HCT116 (cell line): ENCODE data around the gene EPGN. TPM values are rescaled to one million over a fixed set of nuclear protein-coding genes. Genes with fewer than 3 reads are reported as not detected.

ENCODE experiments used
- ATAC-seq: fragments of 200-7000 bp; cut with Tn5 transposase; 2 replicates; pipeline ENCODE4 v1.9.1; 2020; ENCODE audit warnings: mild to moderate bottlenecking, moderate library complexity
- BruUV-seq: library from RNA; stranded (reverse); fragments of 400-500 nt; replicated peaks from 2 replicates; lab custom pipeline; 2021; lab: Mats Ljungman, UMichigan
- CTCF ChIA-PET: fragments of 300-600 bp; sonication (Branson Sonifier 250); formaldehyde crosslinking; loops from one replicate; lab custom pipeline; 2021; ENCODE audit warnings: antibody characterized with exemption; lab: Charles Lee
- POLR2A ChIA-PET: fragments of 300-600, 350-600 bp; sonication (Branson Sonifier 250); formaldehyde crosslinking; loops from one replicate; lab custom pipeline; 2021; ENCODE audit warnings: antibody characterized with exemption; lab: Charles Lee
- RAD21 ChIA-PET, 2 experiments: fragments of 300-600 bp; sonication (Branson Sonifier 250); formaldehyde crosslinking; loops; one replicate each; lab custom pipeline; 2023; ENCODE audit warnings: low total read pairs in 2 of 2; ENCODE audit not compliant: uncharacterized antibody in 2 of 2, unreplicated experiment in 2 of 2, low non-redundant PET in 1 of 2; lab: Charles Lee
- DNase-seq: peaks from one replicate; pipeline ENCODE4 v3.0.0-alpha.2; 2010; ENCODE audit warnings: low read depth, low spot score
- H2AFZ ChIP-seq: fragments of 200-600 bp; shearing (Covaris generic), sonication (generic); 2 replicates; pipeline ENCODE4 v1.6.1; 2017; ENCODE audit warnings: low read depth, mixed run types, mixed read lengths, antibody characterized with exemption, low read length; ENCODE audit not compliant: poor library complexity, severe bottlenecking
- H3K27ac ChIP-seq: 2 replicates; pipeline ENCODE4 v1.5.1; 2012; ENCODE audit warnings: low read depth, low read length
- H3K27me3 ChIP-seq: fragments of 200-600 bp; sonication (generic); 2 replicates; pipeline ENCODE4 v1.6.1; 2016; ENCODE audit warnings: mixed run types, low read length, mixed read lengths; ENCODE audit not compliant: insufficient read depth
- H3K36me3 ChIP-seq, 2 experiments: fragments of 200-500 bp in 1 of 2; fragments of 200-600 bp in 1 of 2; sonication (Bioruptor generic) in 1 of 2; sonication (generic) in 1 of 2; 2 replicates each; pipeline versions ENCODE4 v1.5.1 to v1.6.1; 2014 to 2016; ENCODE audit warnings: low read length in 2 of 2, inconsistent platforms in 1 of 2, mixed read lengths in 1 of 2, mixed run types in 1 of 2; ENCODE audit not compliant: insufficient read depth in 2 of 2, control insufficient read depth in 1 of 2
- H3K4me1 ChIP-seq, 2 experiments: fragments of 200-600 bp in 1 of 2; sonication (generic) in 1 of 2; 2 replicates each; pipeline versions ENCODE4 v1.5.1 to v1.6.1; 2012 to 2017; ENCODE audit warnings: low read length in 2 of 2, inconsistent platforms in 1 of 2, mild to moderate bottlenecking in 1 of 2, mixed read lengths in 1 of 2, mixed run types in 1 of 2, moderate library complexity in 1 of 2; ENCODE audit not compliant: insufficient read depth in 2 of 2, control insufficient read depth in 1 of 2
- H3K4me2 ChIP-seq: fragments of 200-600 bp; sonication (generic); 2 replicates; pipeline ENCODE4 v1.6.1; 2017; ENCODE audit warnings: mixed run types, low read length, mixed read lengths
- H3K4me3 ChIP-seq, 2 experiments: fragments of 200-600 bp in 1 of 2; sonication (generic) in 1 of 2; replicated peaks in 1 of 2; 2 replicates each; pipeline ENCODE4 v1.5.1; 2011 to 2016; ENCODE audit warnings: low read length in 2 of 2, control low read depth in 1 of 2, low read depth in 1 of 2, mild to moderate bottlenecking in 1 of 2, mixed read lengths in 1 of 2, mixed run types in 1 of 2
- H3K79me2 ChIP-seq: fragments of 200-600 bp; sonication (generic); 2 replicates; pipeline ENCODE4 v1.6.1; 2017; ENCODE audit warnings: mild to moderate bottlenecking, mixed run types, low read length, moderate library complexity, mixed read lengths; ENCODE audit not compliant: insufficient read depth
- H3K9ac ChIP-seq: fragments of 200-600 bp; sonication (generic); 2 replicates; pipeline ENCODE4 v1.6.1; 2016; ENCODE audit warnings: low read length, mixed read lengths
- H3K9me2 ChIP-seq: fragments of 200-600 bp; sonication (generic), shearing (Covaris generic); 2 replicates; pipeline ENCODE4 v1.6.1; 2017; ENCODE audit warnings: mixed run types, mild to moderate bottlenecking, moderate library complexity; ENCODE audit not compliant: insufficient read depth
- H3K9me3 ChIP-seq, 2 experiments: fragments of 200-500 bp in 1 of 2; fragments of 200-600 bp in 1 of 2; sonication (Bioruptor generic) in 1 of 2; sonication (generic) in 1 of 2; 2 replicates each; pipeline ENCODE4 v1.6.1; 2014 to 2017; ENCODE audit warnings: low read length in 2 of 2, mixed read lengths in 2 of 2, inconsistent platforms in 1 of 2, low read depth in 1 of 2, mild to moderate bottlenecking in 1 of 2, mixed run types in 1 of 2, moderate library complexity in 1 of 2; ENCODE audit not compliant: control insufficient read depth in 1 of 2, insufficient read depth in 1 of 2
- H4K20me1 ChIP-seq: fragments of 200-600 bp; sonication (generic), shearing (Covaris generic); 2 replicates; pipeline ENCODE4 v1.6.1; 2017; ENCODE audit warnings: mixed run types, mild to moderate bottlenecking, moderate library complexity; ENCODE audit not compliant: insufficient read depth
- CBX3 ChIP-seq: IDR thresholded peaks from 2 replicates; pipeline ENCODE4 v1.6.1; 2012; ENCODE audit warnings: low read depth
- CEBPB ChIP-seq: IDR thresholded peaks from 2 replicates; pipeline ENCODE4 v1.6.1; 2012; ENCODE audit warnings: low read depth
- FOSL1 ChIP-seq: IDR thresholded peaks from 2 replicates; pipeline ENCODE4 v1.6.1; 2012; ENCODE audit warnings: low read depth
- SRF ChIP-seq: IDR thresholded peaks from 2 replicates; pipeline ENCODE4 v1.6.1; 2012; ENCODE audit warnings: low read depth
- intact Hi-C: fragments of 100-400 bp; cut with micrococcal nuclease; formaldehyde crosslinking; loops from 2 replicates; pipeline ENCODE4 v1.10.0; 2022
- total RNA-seq: library from RNA; stranded (reverse); gene quantifications from one replicate; pipeline ENCODE4 v1.2.1, GENCODE V29; 2021; ENCODE audit not compliant: unreplicated experiment
- TF ChIP-seq, protein P1 (sequence below): IDR thresholded peaks from 2 replicates; pipeline ENCODE4 v1.6.1; 2012; ENCODE audit warnings: low read depth

EPGN gene
- total RNA-seq, 1 experiment from 2014 or later: 1.5 TPM

DNA sequence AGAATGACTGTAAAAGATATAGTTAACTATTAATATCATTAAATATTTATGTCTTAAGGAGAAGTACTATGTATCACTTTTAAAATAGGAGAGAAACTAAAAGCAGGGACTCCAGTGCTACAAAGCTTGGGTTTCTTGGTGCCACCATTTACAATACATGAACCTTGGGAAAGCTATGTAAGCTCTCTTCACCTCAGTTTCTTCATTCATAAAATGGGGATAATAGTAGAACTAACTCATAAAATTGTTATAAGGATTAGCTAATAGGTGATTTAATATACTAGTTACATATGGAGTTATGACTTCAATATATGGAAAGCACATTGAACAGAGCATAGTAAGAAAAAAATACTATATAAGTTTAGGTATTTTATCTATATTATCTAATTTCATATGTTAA is 23.7 kb downstream of the EPGN start:
- H4K20me1 ChIP-seq: no peaks in the 10 kb centered on the region
- no peaks in the 10 kb centered on the region for H3K9me3 ChIP-seq
- ATAC-seq (no peak), DNase-seq (no peak)
- no peak overlapping the region for H3K4me3 ChIP-seq
- H3K9ac ChIP-seq: no peak overlapping the region
- intact Hi-C loops: no loop called here
- no peak overlapping the region for H3K27ac ChIP-seq
- POLR2A ChIA-PET: no interaction called here
- H3K4me2 ChIP-seq: no peak overlapping the region
- RAD21 ChIA-PET: no interaction called here
- H3K27me3 ChIP-seq: no peaks in the 10 kb centered on the region
- no peak overlapping the region for H2AFZ ChIP-seq
- no peaks in the 10 kb centered on the region for H3K79me2 ChIP-seq
- H3K4me1 ChIP-seq: peaks cover 4 to 38% of the 10 kb centered on the region in 2 experiments; a peak in 3 of 4 replicates
- BruUV-seq: no TSS peak
- CTCF ChIA-PET: interaction anchor here (1.2 to 2.2 kb wide), 2 partner anchors 11 to 103 kb away, joined by 4 to 8 read pairs; no protein-coding TSS in a partner anchor
- no peaks in the 10 kb centered on the region for H3K36me3 ChIP-seq
- no peaks in the 10 kb centered on the region for H3K9me2 ChIP-seq
- TF ChIP-seq, protein P1, sequence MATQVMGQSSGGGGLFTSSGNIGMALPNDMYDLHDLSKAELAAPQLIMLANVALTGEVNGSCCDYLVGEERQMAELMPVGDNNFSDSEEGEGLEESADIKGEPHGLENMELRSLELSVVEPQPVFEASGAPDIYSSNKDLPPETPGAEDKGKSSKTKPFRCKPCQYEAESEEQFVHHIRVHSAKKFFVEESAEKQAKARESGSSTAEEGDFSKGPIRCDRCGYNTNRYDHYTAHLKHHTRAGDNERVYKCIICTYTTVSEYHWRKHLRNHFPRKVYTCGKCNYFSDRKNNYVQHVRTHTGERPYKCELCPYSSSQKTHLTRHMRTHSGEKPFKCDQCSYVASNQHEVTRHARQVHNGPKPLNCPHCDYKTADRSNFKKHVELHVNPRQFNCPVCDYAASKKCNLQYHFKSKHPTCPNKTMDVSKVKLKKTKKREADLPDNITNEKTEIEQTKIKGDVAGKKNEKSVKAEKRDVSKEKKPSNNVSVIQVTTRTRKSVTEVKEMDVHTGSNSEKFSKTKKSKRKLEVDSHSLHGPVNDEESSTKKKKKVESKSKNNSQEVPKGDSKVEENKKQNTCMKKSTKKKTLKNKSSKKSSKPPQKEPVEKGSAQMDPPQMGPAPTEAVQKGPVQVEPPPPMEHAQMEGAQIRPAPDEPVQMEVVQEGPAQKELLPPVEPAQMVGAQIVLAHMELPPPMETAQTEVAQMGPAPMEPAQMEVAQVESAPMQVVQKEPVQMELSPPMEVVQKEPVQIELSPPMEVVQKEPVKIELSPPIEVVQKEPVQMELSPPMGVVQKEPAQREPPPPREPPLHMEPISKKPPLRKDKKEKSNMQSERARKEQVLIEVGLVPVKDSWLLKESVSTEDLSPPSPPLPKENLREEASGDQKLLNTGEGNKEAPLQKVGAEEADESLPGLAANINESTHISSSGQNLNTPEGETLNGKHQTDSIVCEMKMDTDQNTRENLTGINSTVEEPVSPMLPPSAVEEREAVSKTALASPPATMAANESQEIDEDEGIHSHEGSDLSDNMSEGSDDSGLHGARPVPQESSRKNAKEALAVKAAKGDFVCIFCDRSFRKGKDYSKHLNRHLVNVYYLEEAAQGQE: no peak
- no peak for TF ChIP-seq FOSL1
- no peak for TF ChIP-seq SRF
- TF ChIP-seq CEBPB: no peak

DNA sequence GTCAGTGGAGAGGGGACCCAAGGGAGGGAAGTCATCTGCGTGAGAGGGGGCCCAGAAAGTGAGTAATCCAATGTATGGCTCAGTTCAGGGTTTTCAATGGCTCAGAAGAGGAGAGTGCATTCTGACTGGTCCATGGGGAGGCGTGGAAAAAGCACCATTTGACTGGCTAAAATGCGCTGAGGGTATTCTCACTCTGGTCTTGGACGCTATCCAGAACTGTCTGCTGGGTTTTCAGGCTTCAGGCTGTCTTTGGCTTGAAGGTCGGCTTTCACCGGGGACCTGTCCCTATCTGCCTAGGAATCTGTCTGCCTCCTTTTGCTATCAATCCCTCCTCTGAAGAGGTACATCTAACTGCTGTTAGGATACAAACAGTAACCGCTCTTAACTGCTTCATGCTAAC is 26.4 kb downstream of the EPGN start:
- Histone ChIP-seq H3K9ac (no peak overlapping the region), H3K9me3 (no peaks in the 10 kb centered on the region), H3K4me1 (peaks cover 4 to 15% of the 10 kb centered on the region in 2 experiments; a peak in 3 of 4 replicates), H3K27ac (no peak overlapping the region), H3K79me2 (no peaks in the 10 kb centered on the region), H3K36me3 (no peaks in the 10 kb centered on the region), H3K4me2 (no peak overlapping the region), H3K9me2 (no peaks in the 10 kb centered on the region), H3K4me3 (no peak overlapping the region), H4K20me1 (no peaks in the 10 kb centered on the region), H2AFZ (no peak overlapping the region), H3K27me3 (no peaks in the 10 kb centered on the region)
- ATAC-seq: no peak
- POLR2A ChIA-PET: interaction anchor here (1.8 kb wide), 1 partner anchor 14 kb away, joined by 6 read pairs; no protein-coding TSS in a partner anchor
- RAD21 ChIA-PET: no interaction called here
- DNase-seq: no peak
- TF ChIP-seq CBX3: no peak
- CTCF ChIA-PET: no interaction called here
- intact Hi-C loops: no loop called here
- no TSS peak for BruUV-seq
